Ramos (cell line): ENCODE data around the gene CSN3.

Experiments used
- in situ Hi-C: fragments of 300-500 bp; cut with MboI; formaldehyde crosslinking; loops from one replicate; pipeline ENCODE4 v1.14.3; 2022; ENCODE audit warnings: low sequenced_read_pairs; ENCODE audit not compliant: unreplicated experiment

Gene CSN3

DNA sequence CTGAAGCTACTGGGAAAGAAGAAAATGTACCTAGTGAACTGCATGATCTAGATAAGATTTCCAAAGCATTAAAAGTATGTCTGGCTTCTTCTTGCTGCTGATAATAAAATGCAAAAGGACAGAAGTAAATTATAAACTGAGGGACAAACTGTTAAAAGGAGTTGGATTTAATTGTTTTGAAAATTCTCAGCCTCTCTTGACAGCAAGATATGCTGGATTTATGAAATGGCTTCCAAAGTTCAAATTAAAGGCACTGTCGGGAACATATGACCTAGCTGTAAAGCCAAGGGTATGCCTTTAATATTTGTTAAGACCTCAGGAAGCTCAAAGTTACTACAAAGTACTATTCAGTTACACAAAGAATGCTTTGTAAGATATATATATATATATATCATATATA, 46.3 kb downstream of the CSN3 start:
- in situ Hi-C loops = no loop called here

DNA sequence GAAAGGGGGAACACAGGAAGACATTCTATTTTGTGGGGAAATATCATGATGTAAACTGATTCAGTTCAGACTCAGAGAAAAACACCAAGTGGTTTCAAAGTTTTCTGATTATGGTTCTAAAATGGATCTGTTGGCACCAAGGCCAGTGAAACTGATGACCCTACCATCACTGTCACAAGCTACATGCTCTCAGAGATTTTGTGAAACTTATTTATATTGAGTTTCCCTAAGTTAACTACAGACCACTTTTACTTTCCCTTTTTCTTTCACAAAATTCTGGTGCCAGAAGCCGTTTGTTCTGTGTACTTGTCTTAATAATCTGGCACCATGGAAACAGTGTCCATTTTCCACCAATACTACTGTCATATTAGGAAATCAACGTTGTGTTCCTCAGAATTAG, 48.9 kb downstream of the CSN3 start:
- in situ Hi-C loops = no loop called here

DNA sequence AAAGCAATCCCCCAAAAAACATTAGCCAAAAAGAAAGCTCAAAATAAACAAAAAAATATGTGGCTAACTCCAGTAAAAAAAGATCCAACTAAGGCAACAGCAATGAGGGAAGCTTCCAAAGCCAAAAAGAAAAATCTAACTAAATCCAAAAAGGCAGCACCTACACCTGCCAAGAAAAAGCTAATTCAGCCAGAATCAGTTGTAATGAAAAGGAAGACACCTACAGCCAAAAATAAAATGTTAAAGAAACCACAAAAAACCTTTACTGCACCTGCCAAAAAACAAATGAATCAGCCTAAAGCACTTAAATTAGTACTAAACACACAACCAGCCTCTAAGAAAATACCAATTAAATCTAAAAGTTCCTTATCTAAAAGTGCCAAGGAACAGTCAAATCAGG, 55.2 kb downstream of the CSN3 start:
- in situ Hi-C loops = no loop called here

DNA sequence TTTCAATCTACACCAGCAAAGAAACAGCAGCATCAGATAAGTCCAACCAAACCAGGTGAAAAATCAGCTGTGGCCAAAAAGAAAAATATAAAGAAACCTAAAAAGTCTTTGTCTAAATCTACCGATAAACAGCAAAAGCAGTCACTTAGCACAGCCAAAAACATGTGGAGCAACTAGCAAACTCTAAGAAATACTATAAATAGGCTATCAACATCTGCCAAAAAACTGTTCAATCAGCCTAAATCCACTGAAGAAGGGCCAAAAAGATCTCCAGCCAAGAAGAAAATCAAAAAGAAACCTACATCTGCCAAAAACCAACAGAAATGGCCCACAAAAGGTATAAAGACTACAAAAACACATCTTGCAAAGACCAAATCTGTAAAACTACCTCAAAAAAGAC, 55.7 kb downstream of the CSN3 start:
- in situ Hi-C loops = no loop called here

DNA sequence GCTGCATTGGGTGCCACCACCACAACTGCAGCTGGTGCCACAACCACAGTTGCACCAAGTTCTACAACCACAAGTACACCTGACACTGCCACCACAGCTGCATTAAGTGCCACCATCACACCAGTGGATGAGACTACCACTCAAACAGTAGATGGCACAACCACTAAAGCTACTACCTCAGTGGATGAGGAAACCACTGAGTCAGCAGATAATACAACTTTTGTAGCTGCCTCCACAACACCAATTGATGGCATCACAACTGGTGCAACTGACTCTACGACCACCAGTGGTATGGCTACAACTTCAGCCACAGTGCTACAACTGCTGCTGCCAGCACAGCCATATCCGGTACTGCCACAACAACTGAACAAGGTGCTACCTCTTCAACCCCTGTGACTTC, 57.2 kb downstream of the CSN3 start:
- in situ Hi-C loops = no loop called here

DNA sequence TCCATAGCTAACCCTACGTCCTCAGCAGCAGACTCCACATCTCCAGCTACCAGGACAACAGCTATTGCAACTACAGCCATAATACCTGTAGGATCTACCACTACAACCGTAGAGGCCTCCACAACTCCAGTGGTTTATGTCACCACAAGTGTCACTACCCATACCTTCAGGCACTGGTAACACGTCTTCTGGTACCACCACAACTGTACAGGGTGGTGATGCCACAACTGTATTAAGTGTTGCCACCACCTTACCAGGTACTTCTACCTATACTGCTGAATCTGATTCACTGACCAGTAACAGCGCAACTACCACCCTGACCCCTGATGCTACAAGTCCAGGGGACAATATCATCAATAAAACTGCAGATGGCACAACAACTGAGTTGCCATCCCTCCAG, 57.8 kb downstream of the CSN3 start:
- in situ Hi-C loops = no loop called here
